Activated CD4-positive, alpha-beta T cell treated with anti-CD3 and anti-CD28 coated beads, Interleukin-2, amount 10 ng/mL, durations not matched to agents 7 days and 5 days (primary cell): ENCODE data around the gene SLC66A1. TPM values are rescaled to one million over a fixed set of nuclear protein-coding genes. Genes with fewer than 3 reads are reported as not detected.

Experiments used
- CTCF ChIA-PET: fragments of 350-600 bp; sonication (Branson Sonifier 250); formaldehyde crosslinking; loops from one replicate; lab custom pipeline; 2021; ENCODE audit warnings: antibody characterized with exemption; lab: Charles Lee
- POLR2A ChIA-PET: fragments of 350-600 bp; sonication (Branson Sonifier 250); formaldehyde crosslinking; loops from one replicate; lab custom pipeline; 2021; ENCODE audit warnings: antibody characterized with exemption; lab: Charles Lee
- DNase-seq: peaks from one replicate; pipeline ENCODE4 v3.0.0-alpha.2; 2020
- H3K27ac Mint-ChIP-seq: one replicate; pipeline ENCODE4 v1.8.0; 2021; ENCODE audit warnings: mild to moderate bottlenecking, moderate library complexity, mixed read lengths
- H3K27me3 Mint-ChIP-seq: one replicate; pipeline ENCODE4 v1.8.0; 2021; ENCODE audit warnings: mixed read lengths
- H3K36me3 Mint-ChIP-seq: one replicate; pipeline ENCODE4 v1.8.0; 2021; ENCODE audit warnings: low read depth, mixed read lengths
- H3K4me1 Mint-ChIP-seq: one replicate; pipeline ENCODE4 v1.8.0; 2021; ENCODE audit warnings: mixed read lengths
- H3K4me3 Mint-ChIP-seq: one replicate; pipeline ENCODE4 v1.8.0; 2021; ENCODE audit warnings: mild to moderate bottlenecking, moderate library complexity, mixed read lengths
- H3K9me3 Mint-ChIP-seq: one replicate; pipeline ENCODE4 v1.8.0; 2021; ENCODE audit warnings: mixed read lengths
- total RNA-seq, 2 experiments: library from RNA; stranded (reverse); gene quantifications; one replicate each; pipeline ENCODE4 v1.2.3, GENCODE V29; 2021

Gene SLC66A1
- total RNA-seq, 2 experiments from 2014 or later = 4.9 to 5.3 TPM

DNA sequence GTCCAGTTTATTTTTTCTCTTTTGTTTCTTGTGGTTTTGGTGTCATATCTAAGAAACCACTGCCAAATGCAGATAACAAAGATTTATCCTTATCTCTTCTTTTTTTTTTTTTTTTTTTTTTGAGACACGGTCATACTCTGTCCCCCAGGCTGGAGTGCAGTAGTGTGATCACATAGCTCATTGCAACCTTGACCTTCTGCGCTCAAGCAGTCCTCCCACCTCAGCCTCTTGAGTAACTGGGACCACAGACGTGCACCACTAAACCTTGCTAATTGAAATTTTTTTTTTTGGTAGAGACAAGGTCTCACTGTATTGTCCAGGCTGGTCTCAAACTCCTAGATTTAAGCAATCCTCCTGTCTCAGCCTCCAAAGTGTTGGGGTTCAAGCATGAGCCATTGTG, 8.9 kb downstream of the SLC66A1 start:
- no peaks in the 10 kb centered on the region for H3K36me3 Mint-ChIP-seq
- no peak overlapping the region for H3K27ac Mint-ChIP-seq
- ChIA-PET POLR2A (no interaction called here), CTCF (interaction anchor here (0.6 to 0.7 kb wide), 2 partner anchors 90 to 348 kb away, joined by 3 read pairs; no protein-coding TSS in a partner anchor)
- no peak for DNase-seq
- H3K27me3 Mint-ChIP-seq = no peaks in the 10 kb centered on the region
- H3K9me3 Mint-ChIP-seq = no peaks in the 10 kb centered on the region
- H3K4me3 Mint-ChIP-seq = no peak overlapping the region
- H3K4me1 Mint-ChIP-seq = peaks cover 1% of the 10 kb centered on the region

DNA sequence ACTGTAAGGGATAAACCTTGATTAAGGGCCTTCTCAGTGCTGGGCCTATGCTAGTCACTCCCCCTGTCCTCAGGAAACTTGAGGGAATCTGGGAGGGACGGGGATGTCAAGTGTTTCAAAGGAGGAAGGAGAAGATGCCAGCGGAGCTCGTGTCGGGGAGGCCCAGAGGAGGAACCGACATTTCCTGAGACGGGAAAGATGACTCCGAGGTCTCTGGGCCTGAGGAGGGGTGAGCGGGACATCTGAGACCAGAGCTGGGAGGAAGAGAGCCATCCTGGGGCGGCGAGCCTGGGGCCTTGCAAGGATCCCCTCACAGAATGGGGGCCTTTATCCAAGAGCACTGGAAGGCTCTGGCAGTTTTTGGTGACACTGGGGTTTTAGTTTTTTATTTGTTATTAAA, 10.4 kb downstream of the SLC66A1 start:
- no peak for DNase-seq
- H3K4me1 Mint-ChIP-seq = no peaks in the 10 kb centered on the region
- H3K27me3 Mint-ChIP-seq = no peaks in the 10 kb centered on the region
- H3K9me3 Mint-ChIP-seq = no peaks in the 10 kb centered on the region
- CTCF ChIA-PET = no interaction called here
- no peaks in the 10 kb centered on the region for H3K36me3 Mint-ChIP-seq
- H3K27ac Mint-ChIP-seq = no peak overlapping the region
- POLR2A ChIA-PET = no interaction called here
- no peak overlapping the region for H3K4me3 Mint-ChIP-seq

DNA sequence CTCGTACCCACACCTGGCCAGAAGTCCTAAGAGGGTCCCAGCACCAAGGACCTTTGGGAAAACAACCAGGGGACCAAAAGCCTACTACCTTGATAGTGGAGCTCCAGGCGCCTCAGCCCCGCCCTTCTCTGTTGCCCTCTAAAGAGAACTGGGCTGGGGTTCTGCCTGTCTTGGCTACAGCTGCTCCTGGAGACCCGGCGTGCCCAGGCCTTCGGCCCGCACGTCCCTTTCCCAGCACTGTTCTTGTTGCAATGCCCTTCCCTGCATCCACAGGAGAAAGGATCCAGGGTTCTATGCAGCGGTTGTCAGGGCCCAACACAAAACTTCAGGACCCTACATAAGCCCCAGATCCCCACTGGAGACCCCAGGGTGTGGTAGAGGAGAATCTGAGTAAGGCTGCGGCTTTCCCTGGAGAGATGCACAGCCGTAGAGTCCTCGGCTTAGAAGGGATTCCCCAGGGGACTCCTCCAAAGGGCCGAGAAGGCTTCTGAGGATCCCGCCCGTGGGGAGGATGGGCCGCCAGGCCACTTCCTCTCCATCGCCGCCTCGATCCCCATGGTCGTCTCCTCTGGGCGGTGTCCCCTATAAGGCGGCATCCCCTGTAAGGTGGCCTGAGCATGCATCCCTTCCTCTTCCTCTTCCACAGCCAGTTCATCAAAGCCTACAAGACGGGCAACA, 12.0 kb downstream of the SLC66A1 start:
- Mint-ChIP-seq H3K27me3 (no peaks in the 10 kb centered on the region), H3K4me3 (no peak overlapping the region), H3K4me1 (no peaks in the 10 kb centered on the region), H3K36me3 (no peaks in the 10 kb centered on the region), H3K27ac (no peak overlapping the region), H3K9me3 (no peaks in the 10 kb centered on the region)
- ChIA-PET CTCF (interaction anchor here (0.5 kb wide), 1 partner anchor 179 kb away, joined by 4 read pairs; no protein-coding TSS in a partner anchor), POLR2A (no interaction called here)
- DNase-seq = no peak

DNA sequence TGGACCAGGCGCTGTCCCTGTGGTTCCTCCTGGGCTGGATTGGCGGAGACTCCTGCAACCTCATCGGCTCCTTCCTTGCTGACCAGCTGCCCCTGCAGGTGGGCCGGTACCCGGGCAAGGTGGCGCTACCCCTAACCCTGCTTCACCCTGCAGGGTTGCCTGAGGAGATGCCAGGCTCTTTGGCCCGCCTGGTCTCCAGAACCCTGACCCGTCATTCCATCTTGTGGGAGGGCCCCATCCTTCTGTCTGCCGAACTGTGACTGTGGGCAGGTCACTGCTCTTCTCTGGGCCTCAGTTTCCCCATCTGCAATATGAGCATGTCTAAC, 12.5 kb downstream of the SLC66A1 start:
- DNase-seq = no peak
- no peaks in the 10 kb centered on the region for H3K27me3 Mint-ChIP-seq
- ChIA-PET POLR2A (no interaction called here), CTCF (no interaction called here)
- H3K4me3 Mint-ChIP-seq = no peak overlapping the region
- H3K9me3 Mint-ChIP-seq = no peaks in the 10 kb centered on the region
- H3K27ac Mint-ChIP-seq = no peak overlapping the region
- H3K36me3 Mint-ChIP-seq = no peaks in the 10 kb centered on the region
- H3K4me1 Mint-ChIP-seq = no peaks in the 10 kb centered on the region

DNA sequence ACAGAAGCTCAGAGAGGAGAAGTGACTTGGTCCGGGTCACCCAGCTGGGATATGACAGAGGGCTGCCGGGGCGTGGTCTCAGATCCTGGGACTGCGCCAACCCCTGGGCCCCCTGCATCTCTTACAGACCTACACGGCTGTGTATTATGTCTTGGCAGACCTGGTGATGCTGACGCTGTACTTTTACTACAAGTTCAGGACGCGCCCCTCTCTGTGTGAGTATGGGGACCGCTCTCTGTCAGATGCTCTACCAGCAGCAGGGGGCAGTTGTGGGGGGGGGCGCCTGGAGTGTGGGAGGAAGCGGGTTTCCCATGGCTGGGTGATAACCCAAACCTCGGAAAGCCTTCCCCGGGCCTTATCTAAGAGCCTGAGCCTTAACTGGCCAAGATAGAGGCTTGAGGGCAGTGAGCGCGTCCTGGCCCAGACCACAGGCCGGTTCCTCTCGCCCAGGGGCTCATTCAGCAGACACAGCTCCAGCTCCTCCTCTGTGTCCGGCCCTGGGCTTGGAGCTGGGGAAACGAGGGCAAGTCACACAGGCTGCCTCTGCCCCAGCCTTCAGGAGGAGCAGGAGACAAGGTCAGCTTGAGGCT, 13.3 kb downstream of the SLC66A1 start:
- Mint-ChIP-seq H3K36me3 (no peaks in the 10 kb centered on the region), H3K4me1 (no peaks in the 10 kb centered on the region), H3K27me3 (no peaks in the 10 kb centered on the region), H3K9me3 (no peaks in the 10 kb centered on the region), H3K4me3 (no peak overlapping the region), H3K27ac (no peak overlapping the region)
- no peak for DNase-seq
- ChIA-PET POLR2A (no interaction called here), CTCF (no interaction called here)

DNA sequence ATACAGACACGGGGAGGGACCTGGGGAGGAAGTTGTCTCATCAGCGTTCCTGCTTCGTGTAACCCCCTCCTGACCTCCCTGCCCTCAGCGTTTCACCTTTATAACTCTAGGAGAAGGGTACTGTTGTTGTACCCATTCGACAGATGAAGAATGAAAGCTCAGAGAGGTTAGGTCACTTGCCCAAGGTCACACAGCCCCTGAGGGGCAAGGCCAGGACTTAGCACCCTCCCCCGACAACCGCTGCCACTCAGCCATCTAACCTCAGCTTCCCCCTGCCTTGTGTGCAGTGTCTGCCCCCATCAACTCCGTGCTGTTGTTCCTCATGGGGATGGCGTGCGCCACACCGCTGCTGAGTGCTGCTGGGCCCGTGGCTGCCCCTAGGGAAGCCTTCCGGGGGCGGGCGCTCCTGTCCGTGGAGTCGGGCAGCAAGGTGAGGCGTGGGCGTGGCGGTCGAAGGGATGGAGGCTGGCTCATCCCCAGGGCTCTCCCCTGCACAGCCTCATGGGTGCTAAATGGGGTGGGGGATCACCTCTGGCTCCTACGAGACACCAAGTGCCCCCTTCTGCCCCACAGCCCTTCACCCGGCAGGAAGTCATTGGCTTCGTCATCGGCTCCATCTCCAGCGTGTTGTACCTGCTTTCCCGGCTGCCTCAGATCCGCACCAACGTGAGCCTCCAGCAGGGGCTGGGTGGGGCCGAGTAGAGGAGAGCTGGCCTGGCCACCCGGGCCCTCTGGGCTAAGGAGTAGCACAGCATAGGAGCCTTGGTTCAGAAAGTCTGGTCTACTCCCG, 14.0 kb downstream of the SLC66A1 start:
- POLR2A ChIA-PET = no interaction called here
- Mint-ChIP-seq H3K27me3 (no peaks in the 10 kb centered on the region), H3K27ac (no peak overlapping the region), H3K4me3 (no peak overlapping the region), H3K4me1 (no peaks in the 10 kb centered on the region), H3K9me3 (no peaks in the 10 kb centered on the region), H3K36me3 (no peaks in the 10 kb centered on the region)
- no peak for DNase-seq
- CTCF ChIA-PET = no interaction called here

DNA sequence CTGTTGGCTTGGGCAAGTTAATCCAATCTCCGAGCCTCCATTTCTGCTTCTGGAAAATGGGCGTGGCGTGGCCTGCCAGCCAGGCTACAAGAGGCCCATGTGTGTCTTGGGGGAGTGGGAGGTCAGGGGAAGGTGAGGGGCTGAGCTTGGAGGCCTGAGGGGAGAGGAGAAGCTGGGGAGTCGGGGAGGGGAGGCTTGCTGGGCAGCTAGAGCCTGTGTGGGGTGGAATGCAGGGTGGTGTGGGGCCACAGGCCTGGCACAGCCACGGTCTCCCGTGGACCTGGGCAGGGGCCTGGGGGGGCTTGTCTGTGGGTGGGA, 14.6 kb downstream of the SLC66A1 start:
- H3K4me3 Mint-ChIP-seq = no peak overlapping the region

DNA sequence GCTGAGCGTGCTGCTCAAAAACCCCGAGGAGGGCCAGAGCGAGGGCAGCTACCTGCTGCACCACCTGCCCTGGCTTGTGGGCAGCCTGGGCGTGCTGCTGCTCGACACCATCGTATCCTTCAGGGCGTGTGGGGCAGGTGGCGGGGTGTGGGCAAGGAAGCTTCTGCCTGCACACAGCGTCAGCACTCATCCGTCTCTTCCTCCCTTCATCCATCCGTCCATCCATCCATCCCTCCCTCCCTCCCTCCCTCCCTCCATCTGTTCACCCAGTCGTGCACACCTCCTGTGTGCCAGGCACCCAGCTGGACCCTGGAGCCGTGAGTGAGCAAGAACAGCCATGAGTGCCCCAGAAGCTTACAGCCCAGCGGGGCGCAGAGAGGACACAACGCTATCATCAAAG, 15.2 kb downstream of the SLC66A1 start:
- H3K27ac Mint-ChIP-seq = no peak overlapping the region
- no peaks in the 10 kb centered on the region for H3K9me3 Mint-ChIP-seq
- ChIA-PET POLR2A (no interaction called here), CTCF (no interaction called here)
- no peaks in the 10 kb centered on the region for H3K27me3 Mint-ChIP-seq
- no peaks in the 10 kb centered on the region for H3K4me1 Mint-ChIP-seq
- H3K4me3 Mint-ChIP-seq = no peak overlapping the region
- no peaks in the 10 kb centered on the region for H3K36me3 Mint-ChIP-seq
- no peak for DNase-seq

More for the DNA sequence above, 14.6 kb downstream of the SLC66A1 start:
- ChIA-PET POLR2A (no interaction called here), CTCF (no interaction called here)
- no peaks in the 10 kb centered on the region for H3K4me1 Mint-ChIP-seq
- H3K27ac Mint-ChIP-seq = no peak overlapping the region
- no peak for DNase-seq
- H3K27me3 Mint-ChIP-seq = no peaks in the 10 kb centered on the region
- no peaks in the 10 kb centered on the region for H3K36me3 Mint-ChIP-seq
- H3K9me3 Mint-ChIP-seq = no peaks in the 10 kb centered on the region

DNA sequence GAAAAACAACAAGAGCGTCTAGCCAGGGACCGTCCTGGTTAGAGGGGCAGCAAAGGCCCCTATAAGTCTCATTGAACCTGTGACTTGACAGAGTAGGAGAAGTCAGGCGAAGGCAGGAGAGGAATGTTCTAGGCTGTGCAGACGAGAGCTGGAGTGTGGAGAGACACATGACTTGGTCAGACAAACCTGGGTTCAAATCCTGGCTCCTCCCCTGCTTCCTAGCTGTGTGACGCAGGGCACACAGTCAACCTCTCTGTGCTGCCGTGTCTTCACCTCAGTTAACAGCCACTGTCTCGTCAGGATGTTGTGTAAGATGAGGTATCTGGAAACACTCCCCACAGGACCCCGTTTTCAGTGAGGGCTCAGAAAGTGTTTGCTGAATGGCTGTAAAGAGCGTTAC, 15.6 kb downstream of the SLC66A1 start:
- no peaks in the 10 kb centered on the region for H3K4me1 Mint-ChIP-seq
- H3K9me3 Mint-ChIP-seq = no peaks in the 10 kb centered on the region
- H3K27ac Mint-ChIP-seq = no peak overlapping the region
- ChIA-PET POLR2A (no interaction called here), CTCF (no interaction called here)
- no peaks in the 10 kb centered on the region for H3K27me3 Mint-ChIP-seq
- H3K36me3 Mint-ChIP-seq = no peaks in the 10 kb centered on the region
- no peak overlapping the region for H3K4me3 Mint-ChIP-seq
- DNase-seq = no peak

DNA sequence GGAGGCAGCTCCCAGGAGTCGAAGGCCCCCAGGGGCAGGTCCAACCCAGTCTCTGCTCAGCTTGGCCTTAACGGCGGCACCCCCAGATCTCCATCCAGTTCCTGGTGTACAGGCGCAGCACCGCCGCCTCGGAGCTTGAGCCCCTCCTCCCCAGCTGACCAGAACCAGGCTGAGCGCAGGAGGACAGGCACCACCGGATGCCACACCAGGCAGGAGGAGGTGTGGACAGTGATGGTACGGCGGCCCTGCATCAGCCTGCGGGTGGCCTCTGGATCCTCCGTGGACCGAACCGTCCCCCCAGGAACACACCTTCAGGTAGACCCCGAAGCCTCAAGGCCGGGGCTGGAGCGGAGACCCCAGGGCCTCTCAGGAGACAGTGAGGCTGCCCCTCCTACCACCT, 16.4 kb downstream of the SLC66A1 start:
- POLR2A ChIA-PET = no interaction called here
- H3K27ac Mint-ChIP-seq = no peak overlapping the region
- CTCF ChIA-PET = no interaction called here
- no peaks in the 10 kb centered on the region for H3K27me3 Mint-ChIP-seq
- H3K4me1 Mint-ChIP-seq = no peaks in the 10 kb centered on the region
- H3K9me3 Mint-ChIP-seq = no peaks in the 10 kb centered on the region
- H3K36me3 Mint-ChIP-seq = no peaks in the 10 kb centered on the region
- no peak for DNase-seq
- no peak overlapping the region for H3K4me3 Mint-ChIP-seq

DNA sequence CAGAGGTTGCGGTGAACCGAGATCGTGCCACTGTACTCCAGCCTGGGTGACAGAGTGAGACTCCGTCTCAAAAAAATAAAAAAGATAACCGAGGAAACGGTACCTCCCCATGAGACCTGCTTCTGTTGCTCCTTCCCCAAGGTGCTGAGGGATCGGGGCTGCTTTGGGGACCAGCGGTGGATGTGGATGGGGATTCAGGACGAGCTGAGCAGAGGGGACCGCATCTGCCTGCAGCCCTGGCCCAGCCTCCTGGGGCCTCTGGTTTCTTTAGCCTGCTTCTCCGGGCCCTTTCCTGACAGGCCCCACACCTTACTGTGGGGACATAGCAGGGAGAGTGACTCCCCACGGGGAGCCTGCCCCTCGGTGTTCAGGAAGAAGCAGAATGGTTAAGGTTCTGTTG, 17.1 kb downstream of the SLC66A1 start:
- CTCF ChIA-PET = no interaction called here
- no peaks in the 10 kb centered on the region for H3K9me3 Mint-ChIP-seq
- H3K4me1 Mint-ChIP-seq = no peaks in the 10 kb centered on the region
- no peak overlapping the region for H3K4me3 Mint-ChIP-seq
- POLR2A ChIA-PET = no interaction called here
- no peaks in the 10 kb centered on the region for H3K36me3 Mint-ChIP-seq
- no peaks in the 10 kb centered on the region for H3K27me3 Mint-ChIP-seq
- H3K27ac Mint-ChIP-seq = no peak overlapping the region
- DNase-seq = no peak

DNA sequence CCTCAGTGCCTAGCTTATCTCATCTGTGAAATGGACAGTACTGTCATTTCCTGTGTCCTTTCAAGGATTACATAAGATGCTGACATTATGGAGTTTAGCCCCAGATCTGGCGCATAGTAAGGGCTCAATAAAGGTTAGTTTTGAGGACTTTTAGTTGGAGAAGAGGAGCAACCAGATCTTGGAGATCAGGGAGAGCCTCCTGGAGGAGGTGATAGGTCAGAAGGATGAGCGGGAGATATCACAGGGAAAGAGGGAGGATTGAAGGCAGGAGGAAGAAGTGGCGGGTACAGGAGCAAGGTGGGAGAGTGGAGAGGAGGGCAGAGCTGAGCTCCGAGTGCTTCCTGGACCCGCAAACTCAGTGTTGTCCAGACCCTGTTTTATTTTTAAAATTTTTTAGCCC, 17.5 kb downstream of the SLC66A1 start:
- Mint-ChIP-seq H3K27me3 (no peaks in the 10 kb centered on the region), H3K4me1 (no peaks in the 10 kb centered on the region), H3K9me3 (no peaks in the 10 kb centered on the region), H3K36me3 (no peaks in the 10 kb centered on the region), H3K4me3 (no peak overlapping the region), H3K27ac (peak overlapping the region; percentile 34)
- no peak for DNase-seq
- POLR2A ChIA-PET = no interaction called here
- CTCF ChIA-PET = no interaction called here

DNA sequence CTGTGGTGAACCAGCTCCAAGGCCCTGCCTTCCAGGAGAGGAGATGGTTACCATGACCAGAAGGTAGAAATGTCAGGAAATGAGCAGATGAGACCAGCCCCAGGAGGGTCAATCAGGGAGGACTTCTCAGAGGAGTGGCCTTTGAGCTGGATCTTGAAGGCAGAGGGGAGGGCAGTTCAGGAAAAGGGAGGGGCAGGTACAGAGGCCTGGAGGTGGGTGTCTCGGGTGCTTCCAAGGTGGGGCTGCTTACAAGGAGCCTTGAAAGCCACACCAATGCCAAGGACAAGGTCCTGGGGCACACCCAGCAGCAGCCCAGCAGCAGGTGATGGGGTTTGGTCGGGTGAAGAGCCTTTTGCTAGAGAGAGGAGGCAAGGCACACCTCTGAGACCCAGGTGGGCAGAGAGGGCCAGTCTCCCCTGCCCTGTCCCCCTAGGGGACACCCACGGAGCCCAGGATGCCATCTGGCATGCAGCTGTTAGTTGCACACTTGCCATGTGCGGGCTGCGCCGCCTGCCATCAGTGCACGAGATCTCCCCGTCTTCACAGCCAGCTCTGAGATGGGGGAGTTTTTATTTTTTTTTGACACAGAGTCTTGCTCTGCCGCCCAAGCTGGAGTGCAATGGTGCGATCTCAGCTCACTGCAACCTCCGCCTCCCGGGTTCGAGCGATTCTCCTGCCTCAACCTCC, 18.5 kb downstream of the SLC66A1 start:
- H3K27ac Mint-ChIP-seq = peak overlapping the region; percentile 50
- H3K4me1 Mint-ChIP-seq = no peaks in the 10 kb centered on the region
- H3K9me3 Mint-ChIP-seq = no peaks in the 10 kb centered on the region
- no peak for DNase-seq
- no peak overlapping the region for H3K4me3 Mint-ChIP-seq
- no peaks in the 10 kb centered on the region for H3K36me3 Mint-ChIP-seq
- ChIA-PET POLR2A (no interaction called here), CTCF (interaction anchor here (1.1 kb wide), 1 partner anchor 10 kb away, joined by 3 read pairs; no protein-coding TSS in a partner anchor)
- no peaks in the 10 kb centered on the region for H3K27me3 Mint-ChIP-seq
